NOMO-1 (cell line): ENCODE data around the gene TRPM3.

Experiments used
- DNase-seq, 2 experiments: peaks; one replicate each; lab custom pipeline; 2025; ENCODE audit not compliant: unreplicated experiment in 2 of 2; lab: John Stamatoyannopoulos, UW

The TRPM3 gene

GRCh38 chr9:71121275-71122021 lies at the start of gene TRPM3:
TRPM3 (minus strand) TSS chr9:71121621; CDS start chr9:71121354, 267 bp downstream.
- no peak for DNase-seq

- no peak for DNase-seq
These were observed 47.0 kb upstream of the TRPM3 start for GRCh38 chr9:71168418-71168817.

GRCh38 chr9:71162126-71162525 lies 40.7 kb upstream of the TRPM3 start:
- no peak for DNase-seq

- no peak for DNase-seq
These were observed 36.3 kb upstream of the TRPM3 start for GRCh38 chr9:71157731-71158130.

- no peak for DNase-seq
These were observed 25.9 kb upstream of the TRPM3 start for GRCh38 chr9:71147368-71147767.

- no peak for DNase-seq
These were observed 25.1 kb upstream of the TRPM3 start for GRCh38 chr9:71146511-71146910.

GRCh38 chr9:71145179-71145578 lies 23.8 kb upstream of the TRPM3 start:
- no peak for DNase-seq

- DNase-seq: no peak
These were observed 23.1 kb upstream of the TRPM3 start for GRCh38 chr9:71144495-71144894.

- DNase-seq: no peak
These were observed 15.3 kb upstream of the TRPM3 start for GRCh38 chr9:71136696-71137095.

- DNase-seq: no peak
These were observed 9.7 kb upstream of the TRPM3 start for GRCh38 chr9:71131145-71131544.

- DNase-seq: no peak
These were observed 9.1 kb upstream of the TRPM3 start for GRCh38 chr9:71130521-71130920.

- no peak for DNase-seq
These were observed 7.4 kb upstream of the TRPM3 start for GRCh38 chr9:71128796-71129195.

GRCh38 chr9:71127301-71127700 lies 5.9 kb upstream of the TRPM3 start:
- DNase-seq: no peak

- DNase-seq: no peak
These were observed 1.0 kb upstream of the TRPM3 start for GRCh38 chr9:71122421-71122820.

- no peak for DNase-seq
These were observed 528 bp upstream of the TRPM3 start for GRCh38 chr9:71122022-71122275.

- DNase-seq: no peak
These were observed 747 bp downstream of the TRPM3 start for GRCh38 chr9:71120501-71121247.

- DNase-seq: no peak
These were observed 1.7 kb downstream of the TRPM3 start for GRCh38 chr9:71119746-71120145.

- DNase-seq: no peak
These were observed 3.1 kb downstream of the TRPM3 start for GRCh38 chr9:71118324-71118723.

GRCh38 chr9:71115448-71115975 lies 5.9 kb downstream of the TRPM3 start:
- no peak for DNase-seq

GRCh38 chr9:71112866-71113265 lies 8.6 kb downstream of the TRPM3 start:
- no peak for DNase-seq

GRCh38 chr9:71108937-71109336 lies 12.5 kb downstream of the TRPM3 start:
- no peak for DNase-seq

- no peak for DNase-seq
These were observed 14.4 kb downstream of the TRPM3 start for GRCh38 chr9:71106992-71107391.
